ENCODE measurements around the gene AGPAT1. TPM values are rescaled to one million over a fixed set of nuclear protein-coding genes. Genes with fewer than 3 reads are reported as not detected.

The AGPAT1 gene
- total and polyA plus RNA-seq, 2 experiments from 2014 or later: 39.8 to 82.1 TPM

DNA sequence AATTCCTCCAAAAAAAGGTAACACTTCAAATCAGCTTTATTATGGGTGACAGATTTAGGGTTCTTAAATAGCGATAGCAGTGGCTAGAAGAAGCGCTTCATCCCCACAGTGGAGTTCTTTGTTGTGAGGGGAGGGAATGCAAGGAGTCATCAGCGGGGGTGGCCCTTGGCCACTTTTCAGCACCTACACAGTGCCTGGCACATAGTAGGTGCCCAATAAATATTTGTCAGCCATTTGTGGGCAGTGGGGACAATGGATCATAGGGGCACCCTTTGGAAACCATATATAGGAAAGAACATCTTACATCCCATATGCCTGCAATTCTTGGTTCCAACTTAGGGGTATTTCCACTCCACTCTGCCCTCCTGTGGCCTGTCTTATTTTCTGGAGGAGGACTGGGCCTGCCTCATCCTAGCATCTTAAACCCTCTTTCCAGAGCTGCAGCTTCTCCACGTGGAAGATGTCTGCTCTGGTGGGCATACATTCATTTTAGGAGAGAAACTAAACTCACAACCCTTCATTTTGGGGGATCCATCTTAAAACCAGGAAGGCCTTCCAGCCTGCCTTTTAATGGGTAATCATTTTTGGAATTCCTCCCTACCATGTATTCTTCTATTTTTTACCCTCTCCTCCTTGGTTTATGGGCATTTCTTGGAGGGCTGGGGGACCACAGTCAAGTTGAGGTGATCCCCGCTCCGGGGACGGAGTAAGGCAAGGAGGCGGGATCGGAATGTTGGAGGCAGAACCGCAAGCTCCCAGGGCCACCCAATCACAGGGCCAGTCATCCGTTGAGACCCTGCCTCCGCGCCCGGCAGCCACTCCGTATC lies 19.2 kb upstream of the AGPAT1 start:
- Histone ChIP-seq H3K4me2 (peak overlapping the region; percentile 75), H3K27me3 (ENCODE audit: insufficient read depth) (no peaks in the 10 kb centered on the region), H3F3A (replicated peaks; ENCODE audit: low read depth) (peaks cover 21% of the 10 kb centered on the region), H3K4me3 (peak overlapping the region; percentile 49), H2AFZ (no peak overlapping the region), H3K4me1 (ENCODE audit: insufficient read depth) (peaks cover 55% of the 10 kb centered on the region), H3K9me2 (ENCODE audit: insufficient read depth) (no peaks in the 10 kb centered on the region), H3K79me2 (replicated peaks; ENCODE audit: insufficient read depth) (no peaks in the 10 kb centered on the region), H3K27ac (ENCODE audit: low read depth) (peak overlapping the region; percentile 97), H3K36me3 (ENCODE audit: insufficient read depth) (no peaks in the 10 kb centered on the region), H4K20me1 (replicated peaks; ENCODE audit: insufficient read depth) (no peaks in the 10 kb centered on the region)
- peak; percentile 84 for ATAC-seq
- Mint-ChIP-seq H3K36me3 (ENCODE audit: low read depth) (no peaks in the 10 kb centered on the region), H3K4me3 (peak overlapping the region; percentile 95), H3K27me3 (ENCODE audit: insufficient read depth, low read depth, poor library complexity) (peaks cover 19% of the 10 kb centered on the region), H3K9me3 (no peaks in the 10 kb centered on the region; the same call in 2 of the 3 replicates), H3K27ac (peak overlapping the region; percentile 99), H3K4me1 (peaks cover 57% of the 10 kb centered on the region)
- peak; percentile 58 for DNase-seq (ENCODE audit: low spot score)
- TF ChIP-seq POLR2AphosphoS5 (IDR thresholded peaks at IDR 0.05; ENCODE audit: low read depth) (peak; percentile 88), EZH2 (IDR thresholded peaks at IDR 0.05; ENCODE audit: low read depth, unreplicated experiment) (no peak), EZH2phosphoT487 (IDR thresholded peaks at IDR 0.05; ENCODE audit: unreplicated experiment) (no peak), ZNF114 (CRISPR knock-in tag; IDR thresholded peaks at IDR 0.05) (no peak)
- TF ChIP-seq, protein P1, sequence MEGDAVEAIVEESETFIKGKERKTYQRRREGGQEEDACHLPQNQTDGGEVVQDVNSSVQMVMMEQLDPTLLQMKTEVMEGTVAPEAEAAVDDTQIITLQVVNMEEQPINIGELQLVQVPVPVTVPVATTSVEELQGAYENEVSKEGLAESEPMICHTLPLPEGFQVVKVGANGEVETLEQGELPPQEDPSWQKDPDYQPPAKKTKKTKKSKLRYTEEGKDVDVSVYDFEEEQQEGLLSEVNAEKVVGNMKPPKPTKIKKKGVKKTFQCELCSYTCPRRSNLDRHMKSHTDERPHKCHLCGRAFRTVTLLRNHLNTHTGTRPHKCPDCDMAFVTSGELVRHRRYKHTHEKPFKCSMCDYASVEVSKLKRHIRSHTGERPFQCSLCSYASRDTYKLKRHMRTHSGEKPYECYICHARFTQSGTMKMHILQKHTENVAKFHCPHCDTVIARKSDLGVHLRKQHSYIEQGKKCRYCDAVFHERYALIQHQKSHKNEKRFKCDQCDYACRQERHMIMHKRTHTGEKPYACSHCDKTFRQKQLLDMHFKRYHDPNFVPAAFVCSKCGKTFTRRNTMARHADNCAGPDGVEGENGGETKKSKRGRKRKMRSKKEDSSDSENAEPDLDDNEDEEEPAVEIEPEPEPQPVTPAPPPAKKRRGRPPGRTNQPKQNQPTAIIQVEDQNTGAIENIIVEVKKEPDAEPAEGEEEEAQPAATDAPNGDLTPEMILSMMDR (conservative IDR thresholded peaks at IDR 0.05; ENCODE audit: low read depth in 2 of 2): peak; percentile 54 to 57
- TF ChIP-seq, protein P2, sequence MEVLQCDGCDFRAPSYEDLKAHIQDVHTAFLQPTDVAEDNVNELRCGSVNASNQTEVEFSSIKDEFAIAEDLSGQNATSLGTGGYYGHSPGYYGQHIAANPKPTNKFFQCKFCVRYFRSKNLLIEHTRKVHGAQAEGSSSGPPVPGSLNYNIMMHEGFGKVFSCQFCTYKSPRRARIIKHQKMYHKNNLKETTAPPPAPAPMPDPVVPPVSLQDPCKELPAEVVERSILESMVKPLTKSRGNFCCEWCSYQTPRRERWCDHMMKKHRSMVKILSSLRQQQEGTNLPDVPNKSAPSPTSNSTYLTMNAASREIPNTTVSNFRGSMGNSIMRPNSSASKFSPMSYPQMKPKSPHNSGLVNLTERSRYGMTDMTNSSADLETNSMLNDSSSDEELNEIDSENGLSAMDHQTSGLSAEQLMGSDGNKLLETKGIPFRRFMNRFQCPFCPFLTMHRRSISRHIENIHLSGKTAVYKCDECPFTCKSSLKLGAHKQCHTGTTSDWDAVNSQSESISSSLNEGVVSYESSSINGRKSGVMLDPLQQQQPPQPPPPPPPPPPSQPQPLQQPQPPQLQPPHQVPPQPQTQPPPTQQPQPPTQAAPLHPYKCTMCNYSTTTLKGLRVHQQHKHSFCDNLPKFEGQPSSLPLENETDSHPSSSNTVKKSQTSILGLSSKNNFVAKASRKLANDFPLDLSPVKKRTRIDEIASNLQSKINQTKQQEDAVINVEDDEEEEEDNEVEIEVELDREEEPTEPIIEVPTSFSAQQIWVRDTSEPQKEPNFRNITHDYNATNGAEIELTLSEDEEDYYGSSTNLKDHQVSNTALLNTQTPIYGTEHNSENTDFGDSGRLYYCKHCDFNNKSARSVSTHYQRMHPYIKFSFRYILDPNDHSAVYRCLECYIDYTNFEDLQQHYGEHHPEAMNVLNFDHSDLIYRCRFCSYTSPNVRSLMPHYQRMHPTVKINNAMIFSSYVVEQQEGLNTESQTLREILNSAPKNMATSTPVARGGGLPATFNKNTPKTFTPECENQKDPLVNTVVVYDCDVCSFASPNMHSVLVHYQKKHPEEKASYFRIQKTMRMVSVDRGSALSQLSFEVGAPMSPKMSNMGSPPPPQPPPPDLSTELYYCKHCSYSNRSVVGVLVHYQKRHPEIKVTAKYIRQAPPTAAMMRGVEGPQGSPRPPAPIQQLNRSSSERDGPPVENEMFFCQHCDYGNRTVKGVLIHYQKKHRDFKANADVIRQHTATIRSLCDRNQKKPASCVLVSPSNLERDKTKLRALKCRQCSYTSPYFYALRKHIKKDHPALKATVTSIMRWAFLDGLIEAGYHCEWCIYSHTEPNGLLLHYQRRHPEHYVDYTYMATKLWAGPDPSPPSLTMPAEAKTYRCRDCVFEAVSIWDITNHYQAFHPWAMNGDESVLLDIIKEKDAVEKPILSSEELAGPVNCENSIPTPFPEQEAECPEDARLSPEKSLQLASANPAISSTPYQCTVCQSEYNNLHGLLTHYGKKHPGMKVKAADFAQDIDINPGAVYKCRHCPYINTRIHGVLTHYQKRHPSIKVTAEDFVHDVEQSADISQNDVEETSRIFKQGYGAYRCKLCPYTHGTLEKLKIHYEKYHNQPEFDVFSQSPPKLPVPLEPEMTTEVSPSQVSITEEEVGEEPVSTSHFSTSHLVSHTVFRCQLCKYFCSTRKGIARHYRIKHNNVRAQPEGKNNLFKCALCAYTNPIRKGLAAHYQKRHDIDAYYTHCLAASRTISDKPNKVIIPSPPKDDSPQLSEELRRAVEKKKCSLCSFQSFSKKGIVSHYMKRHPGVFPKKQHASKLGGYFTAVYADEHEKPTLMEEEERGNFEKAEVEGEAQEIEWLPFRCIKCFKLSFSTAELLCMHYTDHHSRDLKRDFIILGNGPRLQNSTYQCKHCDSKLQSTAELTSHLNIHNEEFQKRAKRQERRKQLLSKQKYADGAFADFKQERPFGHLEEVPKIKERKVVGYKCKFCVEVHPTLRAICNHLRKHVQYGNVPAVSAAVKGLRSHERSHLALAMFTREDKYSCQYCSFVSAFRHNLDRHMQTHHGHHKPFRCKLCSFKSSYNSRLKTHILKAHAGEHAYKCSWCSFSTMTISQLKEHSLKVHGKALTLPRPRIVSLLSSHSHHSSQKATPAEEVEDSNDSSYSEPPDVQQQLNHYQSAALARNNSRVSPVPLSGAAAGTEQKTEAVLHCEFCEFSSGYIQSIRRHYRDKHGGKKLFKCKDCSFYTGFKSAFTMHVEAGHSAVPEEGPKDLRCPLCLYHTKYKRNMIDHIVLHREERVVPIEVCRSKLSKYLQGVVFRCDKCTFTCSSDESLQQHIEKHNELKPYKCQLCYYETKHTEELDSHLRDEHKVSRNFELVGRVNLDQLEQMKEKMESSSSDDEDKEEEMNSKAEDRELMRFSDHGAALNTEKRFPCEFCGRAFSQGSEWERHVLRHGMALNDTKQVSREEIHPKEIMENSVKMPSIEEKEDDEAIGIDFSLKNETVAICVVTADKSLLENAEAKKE (CRISPR knock-in tag; IDR thresholded peaks at IDR 0.05): no peak

Data from GM23338 (cell line).